OCI-LY7 (cell line): ENCODE data around the gene DNAI2.

ENCODE experiments used
- EZH2phosphoT487 ChIP-seq: fragments of 200-600 bp; sonication (generic); IDR thresholded peaks from 2 replicates; pipeline ENCODE4 v1.6.1; 2018; ENCODE audit warnings: low read depth, borderline replicate concordance, mild to moderate bottlenecking, mixed run types, antibody characterized with exemption, low read length, moderate library complexity, mixed read lengths
- TF ChIP-seq, protein P1 (sequence below): fragments of 200-600 bp; sonication (generic); conservative IDR thresholded peaks from 2 replicates; pipeline ENCODE4 v1.5.1; 2014; ENCODE audit warnings: mild to moderate bottlenecking, antibody characterized with exemption, low read length, moderate library complexity, mixed read lengths

DNA sequence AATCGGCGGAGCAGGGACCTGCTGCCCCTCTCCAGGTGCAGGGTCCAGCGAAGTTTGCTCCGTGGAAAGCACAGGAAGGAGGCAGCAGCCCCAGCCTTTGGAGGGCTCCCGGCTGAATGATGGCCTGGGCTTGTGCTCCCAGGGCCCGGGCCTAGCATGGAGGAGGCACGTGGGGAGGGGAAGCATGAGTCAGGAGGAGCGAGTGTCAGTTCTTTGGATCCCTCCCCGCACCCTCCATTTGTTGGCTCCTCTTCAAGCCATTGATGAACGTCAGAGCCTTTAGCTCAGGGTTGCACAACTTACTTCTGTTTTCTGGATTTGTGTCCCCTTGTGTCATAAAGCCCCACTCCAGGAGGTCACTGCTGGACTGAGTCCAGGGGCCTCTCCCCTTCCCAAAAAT lies 34.9 kb upstream of the DNAI2 start:
- TF ChIP-seq, protein P1, sequence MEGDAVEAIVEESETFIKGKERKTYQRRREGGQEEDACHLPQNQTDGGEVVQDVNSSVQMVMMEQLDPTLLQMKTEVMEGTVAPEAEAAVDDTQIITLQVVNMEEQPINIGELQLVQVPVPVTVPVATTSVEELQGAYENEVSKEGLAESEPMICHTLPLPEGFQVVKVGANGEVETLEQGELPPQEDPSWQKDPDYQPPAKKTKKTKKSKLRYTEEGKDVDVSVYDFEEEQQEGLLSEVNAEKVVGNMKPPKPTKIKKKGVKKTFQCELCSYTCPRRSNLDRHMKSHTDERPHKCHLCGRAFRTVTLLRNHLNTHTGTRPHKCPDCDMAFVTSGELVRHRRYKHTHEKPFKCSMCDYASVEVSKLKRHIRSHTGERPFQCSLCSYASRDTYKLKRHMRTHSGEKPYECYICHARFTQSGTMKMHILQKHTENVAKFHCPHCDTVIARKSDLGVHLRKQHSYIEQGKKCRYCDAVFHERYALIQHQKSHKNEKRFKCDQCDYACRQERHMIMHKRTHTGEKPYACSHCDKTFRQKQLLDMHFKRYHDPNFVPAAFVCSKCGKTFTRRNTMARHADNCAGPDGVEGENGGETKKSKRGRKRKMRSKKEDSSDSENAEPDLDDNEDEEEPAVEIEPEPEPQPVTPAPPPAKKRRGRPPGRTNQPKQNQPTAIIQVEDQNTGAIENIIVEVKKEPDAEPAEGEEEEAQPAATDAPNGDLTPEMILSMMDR, result no peak
- TF ChIP-seq EZH2phosphoT487, result no peak
